ENCODE data around the gene TUBA1C. TPM values are rescaled to one million over a fixed set of nuclear protein-coding genes. Genes with fewer than 3 reads are reported as not detected.
A peak's percentile ranks its signal among the peaks of the same experiment; 100 is the strongest.

TUBA1C gene
- polyA plus RNA-seq, 1 experiment = 947 TPM

DNA sequence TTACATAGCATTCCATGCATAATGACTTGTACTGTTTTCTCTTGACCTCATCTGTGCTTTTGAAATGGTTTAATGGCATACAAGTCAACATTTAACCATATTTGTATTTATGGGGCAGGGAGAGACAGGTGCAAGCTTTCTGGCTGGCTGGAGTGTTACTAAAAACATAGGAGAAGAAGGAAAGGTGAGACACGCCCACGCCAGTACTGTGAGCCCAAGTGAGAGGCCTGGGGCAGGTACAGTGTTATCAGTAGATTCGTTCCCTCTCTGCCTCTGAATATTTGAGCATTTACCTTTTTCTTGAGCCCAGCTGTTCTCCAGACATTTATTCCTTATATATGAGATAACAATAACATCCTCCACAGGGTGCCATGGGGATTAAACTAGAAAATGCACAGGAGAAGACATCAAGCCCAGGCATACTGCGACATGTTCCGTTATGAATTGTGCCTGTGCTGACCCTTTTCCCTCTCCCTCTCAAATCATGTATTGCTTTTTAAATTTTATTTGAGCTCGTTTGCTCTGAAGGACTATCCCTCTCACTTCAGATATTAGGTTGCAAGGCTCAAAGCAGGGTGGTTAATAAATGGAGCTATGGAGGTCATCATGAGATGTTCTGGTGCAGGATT lies 34.6 kb upstream of the TUBA1C start:
- no peak for TF ChIP-seq CTCF (IDR thresholded peaks at IDR 0.05; ENCODE audit: low read depth, low read length)
- Histone ChIP-seq H3K27ac (ENCODE audit: low read depth, low read length) (no peak overlapping the region), H3K9me3 (ENCODE audit: control insufficient read depth, insufficient read depth, low read length) (no peaks in the 10 kb centered on the region), H3K4me3 (ENCODE audit: low read depth, low read length) (no peak overlapping the region), H3K27me3 (ENCODE audit: control insufficient read depth, insufficient read depth, low read length) (no peaks in the 10 kb centered on the region)
- DNase-seq (ENCODE audit: low read depth, low spot score) = no peak
- CTCF ChIA-PET = interaction anchor here (0.9 kb wide), 1 partner anchor 138 kb away, joined by 5 read pairs; no protein-coding TSS in a partner anchor
- POLR2A ChIA-PET = interaction anchor here (0.6 kb wide), 1 partner anchor 49 kb away, joined by 4 read pairs; no protein-coding TSS in a partner anchor

DNA sequence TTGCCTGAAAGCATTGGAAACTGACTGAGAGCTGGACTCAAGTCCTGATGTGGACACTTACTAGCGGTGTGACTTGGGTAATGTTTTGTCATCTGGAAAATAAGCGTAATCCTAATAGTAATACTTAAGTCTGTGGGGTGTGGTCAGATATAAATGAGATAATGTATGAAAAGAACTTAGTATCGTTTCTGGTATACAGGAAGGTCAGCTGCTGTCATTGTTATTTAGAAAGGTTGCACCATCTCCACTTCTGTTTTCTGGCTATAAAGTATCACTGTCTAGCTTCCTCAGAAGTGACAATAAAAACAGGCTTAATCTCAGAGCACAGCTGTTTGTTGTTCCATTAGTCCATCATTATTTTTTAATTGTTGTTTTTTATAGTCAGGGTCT lies 34.1 kb upstream of the TUBA1C start:
- CTCF ChIA-PET = interaction anchor here (0.9 kb wide), 1 partner anchor 139 kb away, joined by 5 read pairs; no protein-coding TSS in a partner anchor
- POLR2A ChIA-PET = interaction anchor here (0.6 kb wide), 1 partner anchor 49 kb away, joined by 4 read pairs; no protein-coding TSS in a partner anchor
- H3K27me3 ChIP-seq (ENCODE audit: control insufficient read depth, insufficient read depth, low read length) = no peaks in the 10 kb centered on the region
- no peak for TF ChIP-seq CTCF (IDR thresholded peaks at IDR 0.05; ENCODE audit: low read depth, low read length)
- no peak for DNase-seq (ENCODE audit: low read depth, low spot score)
- no peak overlapping the region for H3K4me3 ChIP-seq (ENCODE audit: low read depth, low read length)
- no peaks in the 10 kb centered on the region for H3K9me3 ChIP-seq (ENCODE audit: control insufficient read depth, insufficient read depth, low read length)
- H3K27ac ChIP-seq (ENCODE audit: low read depth, low read length) = no peak overlapping the region

GRCh38 chr12:49231878-49232655 lies 32.8 kb upstream of the TUBA1C start:
- H3K27ac ChIP-seq (ENCODE audit: low read depth, low read length) = peak overlapping the region; percentile 11
- ChIA-PET CTCF (interaction anchor here (0.8 to 4.5 kb wide), 4 partner anchors 9 to 144 kb away, joined by 4 to 29 read pairs (median 6); no protein-coding TSS in a partner anchor), POLR2A (interaction anchor here (0.6 to 4.4 kb wide), 5 partner anchors 9 to 196 kb away, joined by 4 to 53 read pairs (median 13); partner anchors contain the start of genes TUBA1A and TUBA1B)
- H3K4me3 ChIP-seq (ENCODE audit: low read depth, low read length) = no peak overlapping the region
- no peak for DNase-seq (ENCODE audit: low read depth, low spot score)
- TF ChIP-seq CTCF (IDR thresholded peaks at IDR 0.05; ENCODE audit: low read depth, low read length) = no peak
- no peaks in the 10 kb centered on the region for H3K9me3 ChIP-seq (ENCODE audit: control insufficient read depth, insufficient read depth, low read length)
- no peaks in the 10 kb centered on the region for H3K27me3 ChIP-seq (ENCODE audit: control insufficient read depth, insufficient read depth, low read length)

DNA sequence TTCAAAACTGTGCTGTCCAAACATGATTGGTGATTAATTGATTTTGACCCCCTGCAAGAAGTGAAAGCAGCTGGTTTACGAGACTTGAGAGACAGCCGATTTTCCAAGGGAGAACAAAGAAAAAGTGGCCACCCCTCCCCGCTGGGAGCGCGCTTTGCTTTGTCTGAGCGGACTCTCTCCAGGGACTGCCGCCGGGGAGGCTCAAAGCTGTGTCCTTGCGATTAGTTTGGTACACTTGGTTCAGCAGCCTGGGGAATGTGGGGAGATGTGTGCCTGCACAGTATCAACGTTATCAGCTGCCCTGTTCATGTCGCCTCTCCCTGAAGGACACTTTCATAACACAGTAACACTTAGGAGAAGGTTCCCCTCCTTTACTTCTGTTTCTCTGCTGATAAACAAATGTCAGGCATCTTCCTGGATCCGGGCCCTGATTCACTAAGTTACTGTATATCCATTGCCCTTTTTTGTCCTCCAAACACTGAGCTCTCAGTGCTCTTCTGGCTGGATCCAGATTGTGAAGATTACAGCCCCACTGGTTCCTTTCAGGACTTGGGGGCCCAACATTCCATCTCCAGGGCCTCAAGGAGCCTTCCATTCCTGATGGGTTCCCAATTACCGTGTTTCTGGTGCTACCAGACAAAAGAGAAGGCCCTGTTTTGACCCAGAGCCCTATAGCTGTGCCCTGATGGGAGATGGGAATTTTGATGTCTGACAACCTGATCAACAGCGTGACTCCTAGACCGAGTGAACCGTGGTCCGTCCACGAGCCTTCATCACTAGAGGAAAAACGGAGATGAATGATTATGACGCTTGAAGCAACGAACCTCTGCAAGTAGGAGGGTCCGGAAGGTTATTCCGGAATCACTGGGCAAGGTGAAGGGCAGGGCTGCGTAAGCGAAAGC lies 31.7 kb upstream of the TUBA1C start:
- peak overlapping the region; percentile 46 for H3K4me3 ChIP-seq (ENCODE audit: low read depth, low read length)
- CTCF ChIA-PET = interaction anchor here (0.6 to 4.5 kb wide), 9 partner anchors 10 to 145 kb away, joined by 3 to 29 read pairs (median 4); partner anchors contain the start of gene TUBA1A
- H3K9me3 ChIP-seq (ENCODE audit: control insufficient read depth, insufficient read depth, low read length) = no peaks in the 10 kb centered on the region
- POLR2A ChIA-PET = interaction anchor here (0.6 to 4.4 kb wide), 6 partner anchors 10 to 128 kb away, joined by 3 to 53 read pairs (median 8); partner anchors contain the start of genes TUBA1A and TUBA1B
- no peaks in the 10 kb centered on the region for H3K27me3 ChIP-seq (ENCODE audit: control insufficient read depth, insufficient read depth, low read length)
- peak overlapping the region; percentile 82 for H3K27ac ChIP-seq (ENCODE audit: low read depth, low read length)
- TF ChIP-seq CTCF (IDR thresholded peaks at IDR 0.05; ENCODE audit: low read depth, low read length) = peak; percentile 40
- DNase-seq (ENCODE audit: low read depth, low spot score) = no peak
